ENCODE data around the gene P2RY2.

GRCh38 chr11:73239571-73240189, 21.6 kb downstream of the P2RY2 start:
- TF ChIP-seq RFX5 (IDR thresholded peaks at IDR 0.05; ENCODE audit: borderline replicate concordance, low read depth, low read length) (no peak), SIX5 (IDR thresholded peaks at IDR 0.05; ENCODE audit: low read depth, low read length) (no peak), CHD1 (IDR thresholded peaks at IDR 0.05; ENCODE audit: low read depth, low read length) (no peak), HDAC2 (IDR thresholded peaks at IDR 0.05; ENCODE audit: borderline replicate concordance in 1 of 2, low read depth in 2 of 2, low read length in 2 of 2) (no peak), JUND (IDR thresholded peaks at IDR 0.05; ENCODE audit: low read length) (no peak), RBBP5 (IDR thresholded peaks at IDR 0.05; ENCODE audit: borderline replicate concordance, low read depth, low read length) (no peak), CTCF (IDR thresholded peaks at IDR 0.05; ENCODE audit: control extremely low read depth in 1 of 3, insufficient read depth in 1 of 3, low read depth in 1 of 3, low read length in 3 of 3) (no peak), YY1 (IDR thresholded peaks at IDR 0.05; ENCODE audit: low read depth, low read length) (no peak), HDAC6 (IDR thresholded peaks at IDR 0.05; ENCODE audit: low read depth, low read length) (no peak), ATF3 (IDR thresholded peaks at IDR 0.05; ENCODE audit: insufficient read depth, low read depth, low read length) (no peak), RAD21 (IDR thresholded peaks at IDR 0.05 in 1 of 2, conservative IDR thresholded peaks at IDR 0.05 in 1 of 2; ENCODE audit: low read depth in 2 of 2, low read length in 2 of 2) (no peak), EGR1 (IDR thresholded peaks at IDR 0.05; ENCODE audit: borderline replicate concordance, low read depth, low read length) (no peak)
